Activated CD8-positive, alpha-beta T cell treated with anti-CD3 and anti-CD28 coated beads for 36 hours (primary cell): ENCODE measurements around the gene TCEAL7. TPM values are rescaled to one million over a fixed set of nuclear protein-coding genes. Genes with fewer than 3 reads are reported as not detected.

Experiments used
- ATAC-seq: fragments of 200-7000 bp; cut with Tn5 transposase; one replicate; pipeline ENCODE4 v1.10.0; 2021; ENCODE audit warnings: mild to moderate bottlenecking, moderate library complexity
- CTCF ChIA-PET: fragments of 350-600 bp; sonication (Branson Sonifier 250); formaldehyde crosslinking; loops from one replicate; lab custom pipeline; 2021; ENCODE audit warnings: antibody characterized with exemption; lab: Charles Lee
- POLR2A ChIA-PET: fragments of 350-600 bp; sonication (Branson Sonifier 250); formaldehyde crosslinking; loops from one replicate; lab custom pipeline; 2021; ENCODE audit warnings: antibody characterized with exemption; lab: Charles Lee
- DNase-seq: peaks from one replicate; pipeline ENCODE4 v3.0.0-alpha.2; 2020
- H3K27ac Mint-ChIP-seq: one replicate; pipeline ENCODE4 v1.8.0; 2021; ENCODE audit warnings: mild to moderate bottlenecking, mixed read lengths
- H3K27me3 Mint-ChIP-seq: one replicate; pipeline ENCODE4 v1.8.0; 2021; ENCODE audit warnings: mixed read lengths
- H3K36me3 Mint-ChIP-seq: one replicate; pipeline ENCODE4 v1.8.0; 2021; ENCODE audit warnings: low read depth, mixed read lengths
- H3K4me1 Mint-ChIP-seq: one replicate; pipeline ENCODE4 v1.8.0; 2021; ENCODE audit warnings: low read depth, mixed read lengths
- H3K4me3 Mint-ChIP-seq: one replicate; pipeline ENCODE4 v1.8.0; 2021; ENCODE audit warnings: mild to moderate bottlenecking, moderate library complexity, mixed read lengths
- H3K9me3 Mint-ChIP-seq: one replicate; pipeline ENCODE4 v1.8.0; 2021; ENCODE audit warnings: mixed read lengths
- CTCF ChIP-seq: fragments of 200-600 bp; IDR thresholded peaks from one replicate; pipeline ENCODE4 v1.8.0; 2022; ENCODE audit warnings: antibody characterized with exemption, mild to moderate bottlenecking
- intact Hi-C: fragments of 100-400 bp; cut with micrococcal nuclease; formaldehyde crosslinking; loops from one replicate; pipeline ENCODE4 v1.10.0; 2022
- total RNA-seq, 2 experiments: library from RNA; stranded (reverse); gene quantifications; one replicate each; pipeline ENCODE4 v1.2.3, GENCODE V29; 2021

Gene TCEAL7
- total RNA-seq, 2 experiments from 2014 or later: not detected

GRCh38 chrX:103376118-103376978 lies 46.3 kb downstream of the TCEAL7 start, which contains the start of gene BEX3:
Gene BEX3, plus strand, starts transcription at chrX:103376538. Its CDS starts 984 bp downstream, at chrX:103377522.
- Mint-ChIP-seq H3K4me1 (peaks cover 3% of the 10 kb centered on the region), H3K9me3 (no peaks in the 10 kb centered on the region), H3K36me3 (peaks cover 4% of the 10 kb centered on the region), H3K27ac (peak within 1 kb of the TSS; percentile 52), H3K4me3 (peak within 1 kb of the TSS; percentile 76), H3K27me3 (peaks cover 3% of the 10 kb centered on the region)
- peak; percentile 50 for DNase-seq
- POLR2A ChIA-PET: interaction anchor here (1.1 to 1.6 kb wide), 2 partner anchors 9 to 68 kb away, joined by 3 read pairs; no protein-coding TSS in a partner anchor
- TF ChIP-seq CTCF: no peak
- peak; percentile 76 for ATAC-seq
- CTCF ChIA-PET: interaction anchor here (1.3 kb wide), 1 partner anchor 88 kb away, joined by 6 read pairs; no protein-coding TSS in a partner anchor
- intact Hi-C loops: no loop called here

DNA sequence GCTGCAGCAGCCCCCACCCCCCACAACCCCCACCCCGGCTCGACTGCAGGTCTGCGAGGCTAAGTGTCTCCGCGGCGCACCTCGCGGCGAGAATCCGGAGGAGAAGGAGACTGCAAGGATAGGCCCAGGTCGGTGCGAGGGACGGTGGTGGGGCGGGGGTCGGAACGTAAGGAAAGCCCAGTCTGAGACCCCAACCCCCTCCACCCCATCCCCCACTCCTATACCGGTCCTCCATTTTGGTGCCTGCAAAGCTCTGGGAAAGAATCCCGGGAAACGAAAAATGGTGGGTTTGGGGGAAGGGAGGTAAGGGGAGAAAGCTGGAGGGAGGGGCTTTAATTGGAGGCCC lies 46.9 kb downstream of the TCEAL7 start:
- ChIA-PET CTCF (interaction anchor here (1.3 kb wide), 1 partner anchor 87 kb away, joined by 6 read pairs; no protein-coding TSS in a partner anchor), POLR2A (interaction anchor here (1.1 kb wide), 1 partner anchor 68 kb away, joined by 3 read pairs; no protein-coding TSS in a partner anchor)
- ATAC-seq (peak; percentile 20), DNase-seq (peak; percentile 6)
- H3K27ac Mint-ChIP-seq: peak overlapping the region; percentile 38
- peaks cover 4% of the 10 kb centered on the region for H3K36me3 Mint-ChIP-seq
- peaks cover 3% of the 10 kb centered on the region for H3K27me3 Mint-ChIP-seq
- peaks cover 3% of the 10 kb centered on the region for H3K4me1 Mint-ChIP-seq
- no peak for TF ChIP-seq CTCF
- intact Hi-C loops: no loop called here
- H3K4me3 Mint-ChIP-seq: peak overlapping the region; percentile 76
- H3K9me3 Mint-ChIP-seq: no peaks in the 10 kb centered on the region

- Mint-ChIP-seq H3K27ac (no peak overlapping the region), H3K9me3 (no peaks in the 10 kb centered on the region), H3K4me3 (no peak overlapping the region), H3K4me1 (peaks cover 3% of the 10 kb centered on the region), H3K36me3 (peaks cover 4% of the 10 kb centered on the region), H3K27me3 (peaks cover 3% of the 10 kb centered on the region)
- no peak for TF ChIP-seq CTCF
- CTCF ChIA-PET: no interaction called here
- no peak for DNase-seq
- intact Hi-C loops: no loop called here
- POLR2A ChIA-PET: no interaction called here
- ATAC-seq: no peak
Measured at GRCh38 chrX:103378990-103379389, 49.0 kb downstream of the TCEAL7 start.

Other genes starting within 250 kb of the TCEAL7 start
- gene NXF3, start 237.1 kb upstream of the TCEAL7 start, total RNA-seq: not detected
- 10 to 100 TPM in 1 of 2 experiments, 1 to 10 TPM in 1; 9.7 to 13.1 TPM for gene BEX4, start 115.1 kb upstream of the TCEAL7 start, total RNA-seq
- 10 to 100 TPM; 30.8 to 31.0 TPM for gene TCEAL8, start 75.1 kb upstream of the TCEAL7 start, total RNA-seq
- gene TCEAL5, start 53.5 kb upstream of the TCEAL7 start, total RNA-seq: not detected
- gene BEX2, start 19.2 kb upstream of the TCEAL7 start, total RNA-seq: 10 to 100 TPM; 13.6 to 14.6 TPM
- gene TCEAL9, start 26.3 kb downstream of the TCEAL7 start, total RNA-seq: 1 to 10 TPM; 6.8 to 7.5 TPM
- 10 to 100 TPM; 30.8 to 35.1 TPM for gene BEX3, start 46.3 kb downstream of the TCEAL7 start, total RNA-seq
- under 1 TPM; 0.18 to 0.58 TPM for gene RAB40A, start 189.2 kb downstream of the TCEAL7 start, total RNA-seq